NCI-H510A (cell line): ENCODE results near the gene SNRPA1.

Experiments used
- DNase-seq: peaks from one replicate; lab custom pipeline; 2025; lab: John Stamatoyannopoulos, UW

The SNRPA1 gene

GRCh38 chr15:101242160-101242998, 52.7 kb downstream of the SNRPA1 start:
- no peak for DNase-seq

DNA sequence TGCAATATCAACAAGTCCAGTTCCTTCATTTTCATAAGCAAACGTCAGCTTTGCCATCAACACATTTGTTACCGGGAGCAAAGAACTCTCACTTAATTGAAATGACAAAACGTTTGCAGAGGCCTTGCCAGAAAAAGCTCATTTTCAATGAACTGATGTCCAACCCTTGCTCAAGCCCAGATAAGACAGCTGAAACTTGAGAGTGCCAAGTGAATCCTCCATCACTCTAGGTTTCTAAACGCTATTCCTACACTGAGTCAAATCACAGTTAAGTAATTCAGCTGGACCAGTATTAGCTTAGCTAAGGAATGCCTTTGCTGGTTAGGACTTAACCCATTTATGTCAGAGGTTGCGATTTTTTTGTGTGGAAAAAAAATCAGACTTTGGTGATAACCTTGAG, 54.7 kb downstream of the SNRPA1 start:
- no peak for DNase-seq

DNA sequence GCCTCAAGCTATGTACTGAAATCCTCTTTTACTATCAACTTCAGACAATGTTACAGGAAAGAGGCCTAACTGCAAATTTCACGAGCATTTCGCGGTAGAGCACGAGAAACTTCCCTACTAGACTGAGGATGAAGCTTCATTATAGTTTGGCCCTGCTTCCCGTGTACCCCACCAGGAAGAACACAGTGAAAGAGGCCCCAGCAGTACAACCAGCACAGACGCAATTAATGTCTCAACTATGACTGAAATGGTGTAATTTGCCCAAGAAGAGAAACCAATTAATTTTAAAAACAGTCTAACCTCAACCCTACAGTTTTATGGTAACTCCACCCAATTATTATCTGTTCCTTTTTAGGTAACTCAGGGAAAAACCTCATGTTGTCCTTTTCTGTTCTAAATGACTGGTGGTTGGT, 55.3 kb downstream of the SNRPA1 start:
- DNase-seq: no peak

DNA sequence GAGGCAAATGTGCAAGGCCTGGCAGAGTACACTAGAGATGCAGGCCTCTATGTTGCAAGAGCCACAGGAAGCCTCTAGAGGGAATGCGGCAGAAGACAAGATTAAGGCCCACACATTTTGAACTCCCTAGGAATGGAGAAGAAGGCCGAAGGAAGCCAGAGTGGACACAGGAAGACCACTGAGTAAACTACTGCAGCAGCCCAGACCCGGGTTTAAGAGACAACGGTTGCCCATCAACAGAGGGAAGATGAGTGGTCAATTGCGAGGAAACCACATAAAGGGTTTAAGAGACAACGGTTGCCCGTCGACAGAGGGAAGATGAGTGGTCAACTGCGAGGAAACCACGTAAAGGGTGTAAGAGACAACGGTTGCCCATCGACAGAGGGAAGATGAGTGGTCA, 57.8 kb downstream of the SNRPA1 start:
- no peak for DNase-seq

- no peak for DNase-seq
These were observed 61.3 kb downstream of the SNRPA1 start for GRCh38 chr15:101233651-101234280.

- no peak for DNase-seq
These were observed 62.4 kb downstream of the SNRPA1 start for GRCh38 chr15:101232677-101233076.
